Lower leg skin (tissue), 3 donors: ENCODE results near the gene CDH13.

ENCODE experiments used
- CTCF ChIP-seq, 3 donors: fragments of 450-650 bp; IDR thresholded peaks; one replicate each; pipeline ENCODE4 v1.5.1; 2016; ENCODE audit warnings: antibody characterized with exemption in 3 of 3, mild to moderate bottlenecking in 3 of 3, moderate library complexity in 2 of 3
- POLR2A ChIP-seq, 2 donors: fragments of 450-650 bp; IDR thresholded peaks; one replicate each; pipeline ENCODE4 v1.6.1; 2016 to 2017; ENCODE audit warnings: antibody characterized with exemption in 2 of 2, mild to moderate bottlenecking in 1 of 2, moderate library complexity in 1 of 2

- TF ChIP-seq CTCF (IDR thresholded peaks at IDR 0.05) (no peak), POLR2A (IDR thresholded peaks at IDR 0.05) (no peak)
Observed at GRCh38 chr16:83441517-83441916, 814.7 kb downstream of the CDH13 start.
